Kidney (tissue), 14 donors: ENCODE results near the gene C3orf20. TPM values are rescaled to one million over a fixed set of nuclear protein-coding genes. Genes with fewer than 3 reads are reported as not detected.

Experiments
- DNase-seq, 5 donors: peaks; one replicate each; pipeline ENCODE4 v3.0.0-alpha.2; 2013 to 2020
- FAIRE-seq: peaks from 2 replicates; lab custom pipeline; 2012; peaks lifted over from hg19 to GRCh38; lab: Jason Lieb, UNC
- H3K27ac ChIP-seq, 2 donors: one replicate each; pipeline ENCODE4 v1.7.0; 2013; ENCODE audit warnings: low read depth in 2 of 2, low read length in 2 of 2, inconsistent platforms in 1 of 2
- H3K27me3 ChIP-seq: one replicate; pipeline ENCODE4 v1.7.1; 2013; ENCODE audit warnings: low read length, inconsistent platforms; ENCODE audit not compliant: control insufficient read depth, insufficient read depth
- H3K36me3 ChIP-seq, 3 donors: one replicate each; pipeline versions ENCODE4 v1.7.0 to v1.7.1; 2013; ENCODE audit warnings: low read length in 3 of 3, control low read depth in 1 of 3, inconsistent platforms in 1 of 3; ENCODE audit not compliant: insufficient read depth in 3 of 3, control insufficient read depth in 2 of 3
- H3K4me1 ChIP-seq, 3 donors: one replicate each; pipeline versions ENCODE4 v1.7.0 to v1.7.1; 2013; ENCODE audit warnings: low read length in 3 of 3, inconsistent platforms in 1 of 3, low read depth in 1 of 3; ENCODE audit not compliant: control insufficient read depth in 2 of 3, insufficient read depth in 2 of 3
- H3K4me3 ChIP-seq, 3 donors: one replicate each; pipeline versions ENCODE4 v1.7.0 to v1.8.1; 2013; ENCODE audit warnings: low read length in 3 of 3, control low read depth in 1 of 3, inconsistent platforms in 1 of 3
- H3K9ac ChIP-seq, 3 donors: one replicate each; pipeline versions ENCODE4 v1.7.0 to v1.7.1; 2013; ENCODE audit warnings: low read length in 3 of 3, control low read depth in 1 of 3, inconsistent platforms in 1 of 3
- H3K9me3 ChIP-seq, 3 donors: one replicate each; pipeline versions ENCODE4 v1.7.0 to v1.7.1; 2013; ENCODE audit warnings: low read length in 3 of 3, control low read depth in 1 of 3, inconsistent platforms in 1 of 3; ENCODE audit not compliant: control insufficient read depth in 2 of 3, insufficient read depth in 1 of 3
- intact Hi-C: fragments of 100-400 bp; cut with DNase I; formaldehyde crosslinking; loops from one replicate; pipeline ENCODE4 v1.11.1; 2022
- polyA plus RNA-seq: library from polyadenylated mRNA; stranded (reverse); fragments of 350-450 nt; fragmentation: Illumina TruSeq; extraction: RNeasy Lipid Tissue Mini Kit (QIAGEN cat#74804); gene quantifications from one replicate; pipeline ENCODE4 v1.2.3, GENCODE V29; 2014; ENCODE audit warnings: low read depth, low replicate concordance; ENCODE audit not compliant: insufficient read depth
- total RNA-seq: library from RNA; stranded (reverse); fragmentation: NEBNext Ultra II Directional; extraction: Animal tissue kit (Norgen Biotek cat#: 25700); gene quantifications from one replicate; pipeline ENCODE4 v1.2.1, GENCODE V29; 2021
- TF ChIP-seq, protein P1 (sequence below): IDR thresholded peaks from 3 replicates; pipeline ENCODE4 v1.5.1; 2012; ENCODE audit warnings: mild to moderate bottlenecking, moderate library complexity, borderline replicate concordance; ENCODE audit not compliant: insufficient read depth; ENCODE audit errors: extremely low read depth
- donor health status: control.
- donor health status: control.
- donor health status: control.
- donor health status: control.
- donor health status: control.
- donor health status: DM: yes; HTN: yes; CAD: no.
- donor health status: Normal renal cell carcinoma (clear cell type).

The C3orf20 gene
- total and polyA plus RNA-seq, 2 donors from 2014 or later: 0.16 TPM; not detected in 1

DNA sequence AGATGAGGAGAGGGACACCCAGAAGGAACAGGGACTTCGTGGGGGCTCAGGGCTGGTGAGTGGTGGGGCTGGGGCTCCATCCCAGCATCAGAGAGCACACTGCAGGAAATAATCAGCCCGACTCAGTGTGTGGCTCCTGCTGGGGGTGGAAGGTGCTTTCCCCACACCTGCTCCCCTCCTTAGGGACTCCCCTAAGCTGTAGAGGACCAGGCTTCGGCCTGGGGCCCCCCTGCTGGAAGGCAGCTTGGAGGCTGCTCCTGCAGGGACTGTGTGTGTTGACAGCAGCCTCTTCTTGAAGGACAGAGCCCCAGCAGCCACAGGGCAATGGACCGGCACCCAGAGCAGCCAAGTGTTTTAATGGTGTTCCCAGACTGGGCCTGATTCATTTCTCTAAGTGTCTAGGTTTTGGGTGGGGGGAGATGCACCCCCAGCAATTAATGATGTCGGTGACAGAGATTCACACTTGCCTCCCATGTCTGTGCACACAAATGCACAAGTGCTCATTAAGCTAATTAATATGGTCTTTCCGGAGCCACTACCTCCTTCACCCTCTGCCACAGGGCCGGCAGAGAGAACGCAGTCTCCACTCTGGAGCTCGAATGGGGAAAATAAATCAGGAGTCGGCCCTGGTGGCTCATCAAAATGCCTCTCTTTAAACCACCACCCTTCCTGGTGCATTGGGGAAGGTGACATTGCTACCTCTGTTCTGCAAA, 126.9 kb downstream of the C3orf20 start:
- peaks cover 0 to 37% (median 28%) of the 10 kb centered on the region in 3 donors for H3K4me1 ChIP-seq
- peak overlapping the region; percentile 73 to 78 for H3K27ac ChIP-seq
- H3K4me3 ChIP-seq: no peak overlapping the region
- no peaks in the 10 kb centered on the region for H3K9me3 ChIP-seq
- DNase-seq: peak in 1 of 5 donors; percentile 39
- FAIRE-seq: no peak
- peak overlapping the region in 1 of 3 donors; percentile 20 for H3K9ac ChIP-seq
- no peaks in the 10 kb centered on the region for H3K27me3 ChIP-seq
- TF ChIP-seq, protein P1, sequence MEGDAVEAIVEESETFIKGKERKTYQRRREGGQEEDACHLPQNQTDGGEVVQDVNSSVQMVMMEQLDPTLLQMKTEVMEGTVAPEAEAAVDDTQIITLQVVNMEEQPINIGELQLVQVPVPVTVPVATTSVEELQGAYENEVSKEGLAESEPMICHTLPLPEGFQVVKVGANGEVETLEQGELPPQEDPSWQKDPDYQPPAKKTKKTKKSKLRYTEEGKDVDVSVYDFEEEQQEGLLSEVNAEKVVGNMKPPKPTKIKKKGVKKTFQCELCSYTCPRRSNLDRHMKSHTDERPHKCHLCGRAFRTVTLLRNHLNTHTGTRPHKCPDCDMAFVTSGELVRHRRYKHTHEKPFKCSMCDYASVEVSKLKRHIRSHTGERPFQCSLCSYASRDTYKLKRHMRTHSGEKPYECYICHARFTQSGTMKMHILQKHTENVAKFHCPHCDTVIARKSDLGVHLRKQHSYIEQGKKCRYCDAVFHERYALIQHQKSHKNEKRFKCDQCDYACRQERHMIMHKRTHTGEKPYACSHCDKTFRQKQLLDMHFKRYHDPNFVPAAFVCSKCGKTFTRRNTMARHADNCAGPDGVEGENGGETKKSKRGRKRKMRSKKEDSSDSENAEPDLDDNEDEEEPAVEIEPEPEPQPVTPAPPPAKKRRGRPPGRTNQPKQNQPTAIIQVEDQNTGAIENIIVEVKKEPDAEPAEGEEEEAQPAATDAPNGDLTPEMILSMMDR: no peak
- H3K36me3 ChIP-seq: no peaks in the 10 kb centered on the region
- intact Hi-C loops: no loop called here

DNA sequence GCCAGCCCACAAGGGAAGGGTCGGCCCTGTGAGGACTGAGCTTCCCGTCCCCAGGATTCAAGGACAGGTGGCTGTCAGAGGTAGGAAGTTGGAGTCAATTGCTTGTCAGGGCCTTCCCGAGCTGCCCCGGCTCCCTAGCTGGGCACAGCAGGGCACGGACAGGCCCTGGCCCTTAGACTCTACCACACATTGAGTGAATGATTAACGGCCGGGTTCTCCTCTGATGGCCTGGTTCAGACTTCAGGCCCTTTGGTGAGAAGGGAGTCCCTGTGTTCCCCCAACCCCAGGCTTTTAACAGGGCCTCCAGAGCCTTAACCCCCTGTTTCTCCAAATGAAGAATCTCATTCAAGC, 127.4 kb downstream of the C3orf20 start:
- Histone ChIP-seq H3K4me3 (no peak overlapping the region), H3K4me1 (peaks cover 0 to 37% (median 28%) of the 10 kb centered on the region in 3 donors), H3K9me3 (no peaks in the 10 kb centered on the region), H3K27me3 (no peaks in the 10 kb centered on the region), H3K36me3 (no peaks in the 10 kb centered on the region), H3K27ac (peak overlapping the region; percentile 82 to 84), H3K9ac (peak overlapping the region in 1 of 3 donors; percentile 20)
- no peak for FAIRE-seq
- peak in 2 of 5 donors; percentile 32 to 51 for DNase-seq
- TF ChIP-seq, protein P1: no peak
- intact Hi-C loops: no loop called here

DNA sequence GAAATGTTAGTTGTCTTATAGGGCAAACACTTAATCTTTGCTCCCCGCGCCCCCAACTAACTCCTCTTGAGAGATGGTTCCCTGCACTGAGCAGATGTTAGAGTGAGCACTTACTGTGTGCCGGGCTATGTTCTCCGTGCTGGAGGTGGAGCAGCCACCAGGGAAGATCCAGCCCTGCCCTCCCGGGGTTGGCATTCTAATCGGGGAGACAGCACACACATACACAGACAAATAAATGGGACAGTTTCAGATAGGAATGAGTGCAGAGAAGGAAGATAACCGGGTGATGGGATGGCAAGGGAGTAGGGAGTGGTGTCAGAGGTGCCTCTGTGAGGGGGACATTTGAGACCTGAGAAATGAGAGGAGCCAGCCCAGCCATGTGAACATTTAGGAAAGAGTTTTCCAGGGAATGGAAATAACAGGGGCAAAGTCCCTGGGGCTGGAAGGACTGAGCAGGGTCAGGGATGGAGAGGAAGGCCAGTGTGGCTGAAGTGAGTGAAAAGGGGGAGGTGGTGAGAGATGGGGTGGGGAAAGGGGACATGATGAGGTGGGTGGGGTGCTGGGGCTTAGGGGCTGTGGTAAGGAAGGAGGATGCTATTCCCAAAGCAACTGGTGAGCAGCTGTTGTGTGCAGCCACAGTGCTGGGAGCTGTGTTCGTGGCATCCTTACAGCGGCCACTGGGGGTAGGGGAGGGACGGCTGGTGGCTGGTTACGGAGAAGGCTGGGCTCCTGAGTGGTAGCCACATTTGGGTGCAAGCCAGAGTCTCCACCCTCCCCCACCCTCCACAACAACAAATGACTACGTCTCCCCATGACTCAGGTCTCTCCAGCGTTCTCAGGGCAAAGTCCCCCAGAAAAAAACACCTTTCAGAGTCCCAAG, 128.4 kb downstream of the C3orf20 start:
- H3K9ac ChIP-seq: peak overlapping the region in 1 of 3 donors; percentile 30
- H3K27ac ChIP-seq: peak overlapping the region; percentile 82 to 84
- DNase-seq (peak in 1 of 5 donors; percentile 17), FAIRE-seq (no peak)
- intact Hi-C loops: no loop called here
- no peak overlapping the region for H3K4me3 ChIP-seq
- no peaks in the 10 kb centered on the region for H3K27me3 ChIP-seq
- H3K36me3 ChIP-seq: no peaks in the 10 kb centered on the region
- peaks cover 0 to 37% (median 28%) of the 10 kb centered on the region in 3 donors for H3K4me1 ChIP-seq
- H3K9me3 ChIP-seq: no peaks in the 10 kb centered on the region
- TF ChIP-seq, protein P1: no peak
